Stomach smooth muscle (tissue), 2 donors: ENCODE data around the gene WSCD2.
A peak's percentile ranks its signal among the peaks of the same experiment; 100 is the strongest.

ENCODE experiments used
- H3K27ac ChIP-seq: one replicate; pipeline ENCODE4 v1.7.0; 2013; ENCODE audit warnings: mild to moderate bottlenecking, low read length, inconsistent platforms
- H3K27me3 ChIP-seq, 2 donors: one replicate each; pipeline ENCODE4 v1.7.0; 2013; ENCODE audit warnings: low read length in 2 of 2; ENCODE audit not compliant: insufficient read depth in 2 of 2, control insufficient read depth in 1 of 2
- H3K36me3 ChIP-seq, 2 donors: one replicate each; pipeline ENCODE4 v1.7.0; 2013; ENCODE audit warnings: low read length in 2 of 2; ENCODE audit not compliant: control insufficient read depth in 2 of 2, insufficient read depth in 2 of 2
- H3K4me1 ChIP-seq: one replicate; pipeline ENCODE4 v1.7.0; 2013; ENCODE audit warnings: low read length; ENCODE audit not compliant: control insufficient read depth, insufficient read depth
- H3K4me3 ChIP-seq, 2 donors: one replicate each; pipeline ENCODE4 v1.7.0; 2013; ENCODE audit warnings: low read length in 2 of 2
- H3K9ac ChIP-seq, 2 donors: one replicate each; pipeline ENCODE4 v1.7.0; 2013; ENCODE audit warnings: low read length in 2 of 2, mild to moderate bottlenecking in 1 of 2
- H3K9me3 ChIP-seq, 2 donors: one replicate each; pipeline ENCODE4 v1.7.0; 2013; ENCODE audit warnings: low read length in 2 of 2; ENCODE audit not compliant: control insufficient read depth in 2 of 2
- donor health status: healthy.
- donor health status: Pancreatic carcinoma.

The WSCD2 gene

GRCh38 chr12:108157870-108158459 lies 28.9 kb downstream of the WSCD2 start:
- H3K4me3 ChIP-seq = no peak overlapping the region
- H3K4me1 ChIP-seq = peaks cover 33% of the 10 kb centered on the region
- H3K27ac ChIP-seq = no peak overlapping the region
- no peak overlapping the region for H3K9ac ChIP-seq
- no peaks in the 10 kb centered on the region for H3K36me3 ChIP-seq
- no peaks in the 10 kb centered on the region for H3K27me3 ChIP-seq
- H3K9me3 ChIP-seq = peaks cover 2 to 4% of the 10 kb centered on the region in 2 donors

GRCh38 chr12:108162207-108162606 lies 33.1 kb downstream of the WSCD2 start:
- Histone ChIP-seq H3K27ac (no peak overlapping the region), H3K9ac (no peak overlapping the region), H3K4me1 (peaks cover 30% of the 10 kb centered on the region)

GRCh38 chr12:108166505-108166904 lies 37.4 kb downstream of the WSCD2 start:
- Histone ChIP-seq H3K9me3 (no peaks in the 10 kb centered on the region), H3K27ac (no peak overlapping the region), H3K4me3 (no peak overlapping the region), H3K4me1 (peaks cover 51% of the 10 kb centered on the region), H3K27me3 (no peaks in the 10 kb centered on the region), H3K36me3 (no peaks in the 10 kb centered on the region), H3K9ac (no peak overlapping the region)

More at GRCh38 chr12:108162207-108162606, 33.1 kb downstream of the WSCD2 start:
- Histone ChIP-seq H3K27me3 (no peaks in the 10 kb centered on the region), H3K4me3 (no peak overlapping the region), H3K36me3 (no peaks in the 10 kb centered on the region), H3K9me3 (no peaks in the 10 kb centered on the region)

GRCh38 chr12:108167974-108168373 lies 38.9 kb downstream of the WSCD2 start:
- H3K36me3 ChIP-seq = no peaks in the 10 kb centered on the region
- peaks cover 41% of the 10 kb centered on the region for H3K4me1 ChIP-seq
- H3K9me3 ChIP-seq = no peaks in the 10 kb centered on the region
- peak overlapping the region in 1 of 2 donors; percentile 22 for H3K4me3 ChIP-seq
- H3K27me3 ChIP-seq = no peaks in the 10 kb centered on the region
- no peak overlapping the region for H3K9ac ChIP-seq
- peak overlapping the region; percentile 46 for H3K27ac ChIP-seq

- Histone ChIP-seq H3K4me3 (peak overlapping the region; percentile 1 to 22), H3K9me3 (no peaks in the 10 kb centered on the region), H3K27ac (peak overlapping the region; percentile 24), H3K9ac (no peak overlapping the region), H3K27me3 (no peaks in the 10 kb centered on the region), H3K4me1 (peaks cover 51% of the 10 kb centered on the region), H3K36me3 (no peaks in the 10 kb centered on the region)
Observed at GRCh38 chr12:108169708-108170107, 40.6 kb downstream of the WSCD2 start.

- H3K4me3 ChIP-seq = peak overlapping the region in 1 of 2 donors; percentile 22
- H3K27me3 ChIP-seq = no peaks in the 10 kb centered on the region
- no peaks in the 10 kb centered on the region for H3K36me3 ChIP-seq
- H3K9me3 ChIP-seq = no peaks in the 10 kb centered on the region
- peaks cover 55% of the 10 kb centered on the region for H3K4me1 ChIP-seq
- H3K9ac ChIP-seq = no peak overlapping the region
- H3K27ac ChIP-seq = no peak overlapping the region
Observed at GRCh38 chr12:108170164-108170563, 41.1 kb downstream of the WSCD2 start.

GRCh38 chr12:108172033-108172432 lies 42.9 kb downstream of the WSCD2 start:
- no peak overlapping the region for H3K27ac ChIP-seq
- no peaks in the 10 kb centered on the region for H3K9me3 ChIP-seq
- H3K4me3 ChIP-seq = no peak overlapping the region
- no peak overlapping the region for H3K9ac ChIP-seq
- H3K4me1 ChIP-seq = peaks cover 56% of the 10 kb centered on the region
- no peaks in the 10 kb centered on the region for H3K27me3 ChIP-seq
- no peaks in the 10 kb centered on the region for H3K36me3 ChIP-seq

- peaks cover 0 to 4% of the 10 kb centered on the region in 2 donors for H3K9me3 ChIP-seq
- H3K27me3 ChIP-seq = no peaks in the 10 kb centered on the region
- no peak overlapping the region for H3K4me3 ChIP-seq
- no peaks in the 10 kb centered on the region for H3K36me3 ChIP-seq
- H3K9ac ChIP-seq = no peak overlapping the region
- H3K4me1 ChIP-seq = peaks cover 51% of the 10 kb centered on the region
- H3K27ac ChIP-seq = no peak overlapping the region
Observed at GRCh38 chr12:108173160-108173559, 44.1 kb downstream of the WSCD2 start.

- Histone ChIP-seq H3K4me1 (peaks cover 44% of the 10 kb centered on the region), H3K27me3 (no peaks in the 10 kb centered on the region), H3K27ac (no peak overlapping the region)
Observed at GRCh38 chr12:108173892-108174291, 44.8 kb downstream of the WSCD2 start.

GRCh38 chr12:108174641-108175040 lies 45.6 kb downstream of the WSCD2 start:
- no peaks in the 10 kb centered on the region for H3K27me3 ChIP-seq
- H3K27ac ChIP-seq = peak overlapping the region; percentile 58
- H3K9me3 ChIP-seq = peaks cover 0 to 4% of the 10 kb centered on the region in 2 donors
- H3K4me3 ChIP-seq = no peak overlapping the region
- no peak overlapping the region for H3K9ac ChIP-seq
- H3K4me1 ChIP-seq = peaks cover 36% of the 10 kb centered on the region
- H3K36me3 ChIP-seq = no peaks in the 10 kb centered on the region

More at GRCh38 chr12:108173892-108174291, 44.8 kb downstream of the WSCD2 start:
- H3K9ac ChIP-seq = peak overlapping the region in 1 of 2 donors; percentile 6
- peaks cover 0 to 4% of the 10 kb centered on the region in 2 donors for H3K9me3 ChIP-seq
- H3K36me3 ChIP-seq = no peaks in the 10 kb centered on the region
- no peak overlapping the region for H3K4me3 ChIP-seq

- Histone ChIP-seq H3K9me3 (peaks cover 0 to 4% of the 10 kb centered on the region in 2 donors), H3K27ac (peak overlapping the region; percentile 58), H3K4me1 (peaks cover 33% of the 10 kb centered on the region)
Observed at GRCh38 chr12:108175310-108175709, 46.2 kb downstream of the WSCD2 start.

More at GRCh38 chr12:108175310-108175709, 46.2 kb downstream of the WSCD2 start:
- Histone ChIP-seq H3K9ac (no peak overlapping the region), H3K27me3 (no peaks in the 10 kb centered on the region), H3K4me3 (no peak overlapping the region), H3K36me3 (no peaks in the 10 kb centered on the region)
